ENCODE data around the gene NXNL2.

Gene NXNL2

DNA sequence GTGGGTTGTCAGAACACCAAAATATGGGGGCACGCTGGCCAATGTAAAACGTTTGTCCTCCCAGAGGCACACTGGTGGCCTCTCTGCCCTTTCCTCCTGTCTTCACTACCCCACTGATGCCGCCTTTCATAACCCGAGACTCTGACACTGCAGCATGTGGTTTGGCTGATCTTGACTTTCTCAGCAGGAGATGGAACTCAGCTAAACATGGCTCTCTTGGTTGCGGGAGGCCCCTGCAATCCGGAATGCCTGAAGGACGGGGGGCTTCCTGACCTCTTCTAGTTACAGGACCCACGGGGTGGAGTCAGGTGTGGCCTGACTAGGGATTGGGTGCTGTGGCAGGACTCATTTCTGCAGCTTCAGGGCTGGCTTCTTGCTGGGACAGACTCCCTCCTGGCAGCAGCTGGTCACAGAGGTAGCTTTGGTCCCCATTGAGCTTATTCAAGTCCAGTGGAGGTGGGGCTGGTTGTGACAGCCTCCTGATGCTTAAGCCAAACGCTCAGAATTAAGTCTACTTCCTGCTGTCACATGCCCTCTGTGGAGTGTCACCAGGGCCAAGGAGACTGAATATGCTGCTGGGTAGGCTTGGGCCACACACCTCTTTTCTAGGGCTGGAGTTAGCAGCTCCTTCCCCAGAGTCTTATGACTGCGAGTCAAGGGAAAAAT lies 44.2 kb downstream of the NXNL2 start:
- no peak for DNase-seq

GRCh38 chr9:88580961-88581360 lies 46.0 kb downstream of the NXNL2 start:
- DNase-seq: no peak

DNA sequence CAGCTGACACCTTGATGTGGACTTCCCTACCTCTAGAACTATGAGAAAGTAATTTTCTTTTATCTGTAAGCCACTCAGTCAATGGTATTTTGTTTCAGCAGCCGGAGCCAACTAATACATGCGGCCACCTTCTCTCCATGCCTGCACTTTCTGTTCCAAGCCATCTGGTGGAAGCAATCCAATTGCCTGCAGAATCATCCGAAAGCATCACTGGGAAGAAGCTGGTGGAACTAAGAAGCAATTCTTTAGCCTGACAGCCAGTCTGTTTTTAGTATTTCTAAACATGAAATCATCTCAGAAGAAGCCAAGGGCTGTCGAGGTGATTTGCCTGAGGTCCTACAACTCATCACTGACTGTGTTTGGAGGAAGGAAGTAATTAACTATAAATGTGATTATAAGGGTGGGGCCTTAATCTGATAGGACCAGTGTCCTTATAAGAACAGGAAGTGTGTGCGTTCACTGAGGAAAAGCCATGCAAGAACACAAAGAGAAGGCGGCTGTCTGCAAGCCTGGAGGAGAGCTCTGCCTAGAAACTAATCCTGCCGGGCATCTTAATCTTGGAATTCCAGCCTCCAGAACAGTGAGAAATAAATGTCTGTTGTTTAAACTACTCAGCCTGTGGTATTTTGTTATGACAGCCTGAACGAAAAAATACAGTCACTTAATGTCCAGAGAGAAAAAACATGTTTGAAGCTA lies 49.1 kb downstream of the NXNL2 start:
- DNase-seq: no peak

DNA sequence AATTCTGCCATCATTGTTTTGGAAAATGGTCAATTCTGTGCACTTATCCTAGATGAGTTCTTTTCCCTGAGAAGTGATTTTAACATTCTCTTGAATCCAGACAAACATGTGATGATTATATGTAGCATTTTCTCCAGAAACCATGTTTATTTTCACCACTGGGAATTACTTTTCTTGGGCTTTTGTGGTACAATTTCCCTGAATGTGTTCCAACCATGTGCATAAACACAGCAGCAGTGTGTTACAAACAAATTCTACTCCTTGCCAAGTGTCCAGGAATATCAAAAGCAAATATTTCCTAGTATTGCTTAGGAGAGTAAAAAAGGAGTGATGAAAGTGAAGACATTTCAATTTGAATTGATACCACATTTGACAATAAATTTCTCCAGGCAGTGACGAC lies 50.4 kb downstream of the NXNL2 start:
- no peak for DNase-seq

GRCh38 chr9:88586452-88586851 lies 51.5 kb downstream of the NXNL2 start:
- no peak for DNase-seq

DNA sequence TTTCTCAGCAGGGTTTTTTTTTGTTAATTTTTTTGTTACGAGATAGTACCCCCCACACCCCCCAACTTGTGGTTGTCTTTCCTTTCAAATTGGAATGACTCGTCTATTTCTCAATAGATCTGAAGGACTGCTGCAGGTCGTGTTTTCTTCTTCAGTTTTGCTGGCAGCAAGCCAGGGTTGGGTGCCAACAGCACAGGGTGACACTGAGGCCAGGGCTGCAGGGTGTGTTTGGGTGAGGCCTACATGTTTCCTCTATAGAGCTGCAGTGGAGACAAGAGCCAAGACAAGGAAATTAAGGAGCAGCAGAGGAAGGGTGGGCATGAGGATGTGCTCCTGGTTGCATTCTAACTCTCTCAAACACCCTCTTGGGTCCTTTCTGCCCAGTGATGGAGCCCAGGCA lies 52.2 kb downstream of the NXNL2 start:
- no peak for DNase-seq

- DNase-seq: no peak
These were observed 53.1 kb downstream of the NXNL2 start for GRCh38 chr9:88587885-88588649.

DNA sequence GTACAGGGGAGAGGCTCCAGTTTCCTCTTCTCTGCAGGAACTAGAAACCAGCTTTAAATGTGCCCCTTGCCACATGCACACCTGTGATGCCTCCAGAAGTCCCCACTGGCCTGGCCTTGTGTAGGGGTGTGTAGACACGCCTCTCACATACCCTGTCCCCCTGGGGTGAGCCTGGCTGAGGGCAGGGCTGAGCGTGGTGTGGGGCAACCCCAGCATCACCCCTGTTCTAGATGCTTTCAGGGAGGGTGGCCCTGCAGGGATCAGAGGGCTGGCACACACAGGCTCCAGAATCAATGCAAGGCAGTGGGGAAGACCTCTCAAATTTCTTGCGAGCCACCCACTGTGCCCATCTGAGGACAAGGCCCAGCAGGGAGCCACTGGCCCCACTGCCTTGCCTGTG lies 54.7 kb downstream of the NXNL2 start:
- no peak for DNase-seq

- no peak for DNase-seq
These were observed 55.7 kb downstream of the NXNL2 start for GRCh38 chr9:88590558-88591146.

DNA sequence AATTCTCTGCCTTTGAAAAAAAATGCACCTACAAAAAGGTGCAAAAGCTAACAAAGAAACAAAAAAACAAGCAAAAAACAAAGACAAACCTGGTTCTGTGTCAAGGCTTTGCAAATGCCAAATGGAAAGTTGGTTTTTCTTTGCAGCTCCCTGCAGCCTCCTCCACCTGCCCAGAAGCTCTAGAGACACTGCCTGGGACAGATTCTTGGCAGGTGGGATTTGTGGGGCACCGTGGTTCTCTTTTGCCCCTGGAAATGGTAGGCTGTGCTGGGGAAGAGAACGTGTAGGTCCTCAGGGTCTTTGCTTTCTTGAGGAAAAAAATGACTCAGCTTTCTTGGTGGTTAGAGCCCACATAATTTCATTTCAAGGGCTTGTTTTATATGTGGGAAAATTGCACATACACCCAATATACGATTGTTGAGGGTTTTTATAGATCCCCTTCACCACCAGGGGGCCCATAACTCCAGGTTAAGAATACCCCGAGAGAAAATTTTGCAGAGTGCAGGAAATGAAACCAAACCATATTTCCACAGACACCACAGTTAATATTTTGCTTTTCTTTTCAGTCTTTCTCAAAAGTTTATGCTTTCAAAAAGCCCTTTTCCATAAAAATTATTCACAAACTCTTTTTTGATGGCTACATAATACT lies 58.7 kb downstream of the NXNL2 start:
- DNase-seq: no peak
